K562 (cell line): ENCODE measurements around the gene KAT6B.

Experiments used
- HSF4 ChIP-seq: fragments of 250-450 bp; sonication (Bioruptor Pico); IDR thresholded peaks from 2 replicates; pipeline ENCODE4 v2.1.2; 2022; ENCODE audit warnings: mild to moderate bottlenecking, moderate library complexity, borderline replicate concordance
- ZNF24 ChIP-seq: fragments of 450-650 bp; IDR thresholded peaks from 2 replicates; pipeline ENCODE4 v1.6.1; 2016

DNA sequence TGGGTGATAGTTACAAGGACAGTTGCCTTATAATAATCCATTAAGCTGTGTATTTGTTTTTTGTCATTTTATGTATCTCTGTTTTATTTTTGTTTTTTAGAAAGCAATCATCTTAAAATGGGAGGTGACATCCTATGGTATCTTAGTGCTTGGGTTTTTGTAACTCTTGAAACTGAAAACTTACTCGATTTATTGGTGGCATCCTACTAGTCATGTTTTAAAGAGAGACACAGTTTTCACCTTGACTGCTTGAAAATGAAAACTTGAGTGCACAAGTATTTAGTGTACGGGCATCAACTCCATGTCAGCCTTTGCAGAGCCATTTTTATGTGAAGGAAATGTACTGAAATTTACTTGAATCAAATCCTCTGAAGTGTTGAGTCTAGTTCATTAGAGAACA lies 181.2 kb downstream of the KAT6B start:
- TF ChIP-seq HSF4 (CRISPR knock-in tag) (no peak), ZNF24 (no peak)
